ENCODE measurements around the gene C1QA.

GRCh38 chr1:22643381-22643780 is 7.0 kb downstream of the C1QA start, which contains the start of gene C1QC:
- TF ChIP-seq CTCF (conservative IDR thresholded peaks at IDR 0.05; ENCODE audit: low read length) = no peak
- TF ChIP-seq EZH2phosphoT487 (IDR thresholded peaks at IDR 0.05; ENCODE audit: borderline replicate concordance) = no peak
